HG02678 (cell line): ENCODE data around the gene HELZ.

Source experiments
- ATAC-seq: cut with Tn5 transposase; IDR thresholded peaks from one replicate; pipeline ENCODE4 v1.9.1; 2021; ENCODE audit warnings: mild to moderate bottlenecking, moderate library complexity; ENCODE audit not compliant: unreplicated experiment

HELZ gene

DNA sequence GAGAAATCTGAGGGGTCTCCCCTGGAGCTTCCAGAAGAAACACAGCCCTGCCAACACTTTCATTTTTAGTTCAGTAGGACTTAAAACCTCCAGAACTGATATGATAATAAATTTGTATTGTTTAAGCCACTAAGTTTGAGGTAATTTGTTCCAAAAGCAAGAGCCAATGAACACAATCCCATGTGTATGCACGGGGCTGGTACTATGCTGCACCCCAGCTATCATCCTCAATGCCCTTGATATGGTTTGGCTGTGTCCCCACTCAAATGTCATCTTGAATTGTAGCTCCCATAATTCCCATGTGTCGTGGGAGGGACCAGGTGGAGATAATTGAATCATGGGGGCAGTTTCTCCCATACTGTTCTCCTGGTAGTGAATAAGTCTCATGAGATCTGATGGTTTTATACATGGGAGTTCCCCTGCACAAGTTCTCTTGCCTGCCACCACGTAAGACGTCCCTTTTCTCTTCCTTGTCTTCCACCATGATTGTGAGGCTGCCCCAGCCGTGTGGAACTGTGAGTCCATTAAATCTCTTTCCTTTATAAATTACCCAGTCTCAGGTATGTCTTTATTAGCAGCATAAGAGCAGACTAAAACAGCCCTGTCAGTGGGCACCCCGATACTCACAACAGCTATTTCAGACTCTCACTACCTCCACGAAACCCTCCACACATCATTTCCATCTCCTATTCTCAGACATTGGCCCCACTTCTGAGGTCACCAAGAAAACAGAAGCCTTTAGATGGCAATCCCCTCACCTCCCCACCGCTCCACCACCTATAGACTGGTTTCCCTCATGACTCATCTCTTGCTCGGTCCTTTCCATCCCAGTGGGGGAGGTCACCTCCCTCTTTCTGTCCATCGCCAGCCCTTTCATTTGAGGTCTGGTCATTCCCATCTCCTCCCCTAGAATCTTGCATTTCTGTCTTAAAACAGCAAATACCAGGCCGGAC is 209.6 kb downstream of the HELZ start:
- ATAC-seq: peak; percentile 88

DNA sequence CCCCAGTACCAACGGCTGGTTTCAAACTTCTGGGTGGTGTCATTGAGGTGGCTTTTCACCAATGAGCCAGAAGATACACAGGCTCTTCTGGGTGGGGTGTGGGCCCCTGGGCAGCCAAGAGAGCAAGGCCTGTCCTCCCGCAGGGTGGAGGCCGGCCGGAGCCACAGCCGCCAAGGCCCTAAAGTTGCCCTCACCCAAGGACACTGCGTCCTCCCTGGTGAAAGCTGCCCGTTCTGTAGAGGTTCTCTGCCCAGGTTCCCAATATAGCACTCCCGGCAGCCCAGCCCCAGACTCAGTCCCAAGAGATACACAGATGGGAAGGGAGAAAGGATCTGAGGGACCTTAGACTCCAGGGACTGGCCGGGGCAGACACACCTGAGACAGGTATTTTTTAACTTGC is 211.4 kb downstream of the HELZ start:
- no peak for ATAC-seq

DNA sequence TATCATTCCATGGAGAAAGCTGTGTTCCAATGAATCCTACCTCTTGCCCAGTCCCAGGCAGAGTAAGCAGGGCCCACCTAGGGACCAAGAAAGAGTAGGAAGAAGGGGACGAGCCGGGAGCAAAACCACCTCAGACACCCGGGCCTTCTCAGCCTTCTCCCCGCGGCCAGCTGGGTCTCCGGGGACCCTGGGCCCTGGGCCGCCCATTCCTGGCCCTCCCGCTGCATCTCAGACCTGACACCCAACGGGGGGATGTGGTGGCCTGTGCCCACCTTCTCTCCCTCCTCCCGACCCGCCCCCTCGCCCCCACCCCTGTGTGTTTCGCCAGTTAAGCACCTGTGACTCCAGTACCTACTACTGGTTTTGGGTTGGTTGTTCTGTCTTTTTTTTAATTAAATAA is 212.0 kb downstream of the HELZ start:
- ATAC-seq: no peak

DNA sequence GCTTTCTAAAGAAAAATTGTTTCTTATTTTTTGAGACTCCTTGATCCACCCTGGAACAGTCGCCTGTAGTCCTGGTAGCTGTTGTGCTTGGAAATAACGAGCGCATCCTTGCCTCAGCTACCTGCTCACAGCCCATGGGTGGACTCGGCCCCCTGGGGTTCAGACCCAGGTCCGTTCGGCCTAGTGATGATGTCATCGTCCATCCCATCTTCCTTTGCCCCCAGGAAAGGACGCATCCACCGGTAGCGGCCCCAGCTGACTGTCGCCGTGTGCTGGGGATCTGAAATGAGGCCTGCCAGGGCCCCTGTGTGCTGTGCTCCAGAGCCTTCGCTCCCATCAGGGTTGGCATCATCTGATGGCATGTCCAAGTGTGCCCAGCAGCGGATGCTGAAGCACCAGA is 212.6 kb downstream of the HELZ start:
- no peak for ATAC-seq

DNA sequence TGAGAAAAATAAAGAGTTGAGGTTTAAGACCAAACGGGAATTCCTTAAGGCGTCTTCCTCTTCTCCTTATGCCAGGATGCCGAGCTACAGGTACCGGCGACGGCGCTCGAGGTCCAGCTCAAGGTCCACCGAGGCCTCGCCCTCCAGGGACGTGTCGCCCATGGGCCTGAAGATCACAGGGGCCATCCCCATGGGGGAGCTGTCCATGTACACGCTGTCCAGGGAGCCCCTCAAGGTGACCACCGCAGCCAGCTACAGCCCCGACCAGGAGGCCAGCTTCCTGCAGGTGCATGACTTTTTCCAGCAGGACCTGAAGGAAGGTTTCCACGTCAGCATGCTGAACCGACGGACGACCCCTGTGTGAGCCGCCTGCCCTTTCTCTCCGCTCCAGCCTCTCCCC is 214.4 kb downstream of the HELZ start:
- no peak for ATAC-seq

DNA sequence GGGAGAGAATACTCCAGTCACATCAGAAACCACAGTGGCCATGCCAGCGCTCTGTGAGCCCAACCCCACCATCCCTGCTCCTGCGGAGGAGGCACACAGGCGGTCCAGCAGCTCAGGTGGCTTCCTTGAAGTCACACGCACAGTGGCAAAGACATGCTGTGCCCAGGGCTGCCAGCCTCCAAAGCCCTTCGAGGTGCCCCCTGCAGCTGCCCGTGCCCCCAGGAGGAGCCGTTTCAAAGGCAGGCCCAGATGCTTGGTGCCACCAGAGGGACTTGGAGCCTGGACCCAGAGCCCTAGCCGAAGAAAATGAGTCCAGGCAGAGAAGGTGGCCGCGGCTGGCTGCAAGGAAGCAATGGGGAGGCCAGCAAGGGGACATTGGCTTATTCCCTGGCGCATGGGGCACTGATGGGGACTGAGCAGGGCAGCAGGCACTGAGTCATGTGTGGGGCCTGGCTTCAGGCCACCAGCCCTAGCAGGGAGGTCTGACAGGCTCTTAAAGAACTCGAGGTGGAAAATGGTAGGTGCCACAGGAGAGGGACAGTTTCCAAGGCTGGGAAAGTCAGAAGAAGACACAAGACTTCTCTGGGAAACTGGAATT is 217.9 kb downstream of the HELZ start:
- ATAC-seq: no peak

DNA sequence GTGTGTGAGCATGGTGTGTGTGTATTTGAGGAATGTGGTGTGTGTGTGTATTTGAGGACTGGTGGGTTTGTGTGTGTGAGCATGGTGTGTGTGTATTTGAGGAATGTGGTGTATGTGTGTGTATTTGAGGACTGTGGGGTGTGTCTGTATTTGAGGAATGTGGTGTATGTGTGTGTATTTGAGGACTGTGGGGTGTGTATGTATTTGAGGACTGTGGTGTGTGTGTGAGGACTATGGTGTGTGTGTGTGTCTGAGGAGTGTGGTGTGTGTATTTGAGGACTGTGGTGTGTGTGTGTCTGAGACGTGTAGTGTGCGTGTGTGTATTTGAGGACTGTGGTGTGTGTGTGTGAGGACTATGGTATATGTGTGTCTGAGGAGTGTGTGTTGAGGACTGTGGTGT is 218.7 kb downstream of the HELZ start:
- ATAC-seq: no peak

DNA sequence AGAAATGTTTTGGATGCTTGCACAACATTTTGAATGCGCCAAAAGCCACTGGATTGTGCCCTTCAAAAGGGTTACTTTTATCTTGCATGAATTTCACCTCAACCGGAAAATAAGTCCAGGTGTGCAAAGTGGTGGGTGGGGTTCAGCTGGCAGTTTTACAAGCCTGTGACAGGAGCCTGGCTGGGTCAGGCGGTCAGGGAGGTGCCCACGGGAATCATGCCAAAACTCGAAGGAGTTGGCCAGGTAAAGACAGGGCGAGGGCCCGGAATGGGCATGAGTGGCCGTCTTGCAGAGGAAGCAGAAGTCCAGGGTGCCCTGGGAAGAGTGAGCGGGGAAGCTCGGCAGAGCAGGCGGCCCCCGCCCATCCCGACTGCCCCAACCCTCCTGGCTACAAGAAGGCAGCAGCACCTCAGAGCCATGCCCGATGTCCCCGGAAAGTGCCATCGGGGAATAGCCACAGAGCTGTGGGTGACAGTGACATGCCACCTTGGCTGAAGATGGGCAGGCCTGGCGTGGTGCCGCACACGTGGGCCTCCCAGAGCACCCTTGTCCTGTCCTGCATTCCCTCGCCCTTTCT is 219.7 kb downstream of the HELZ start:
- ATAC-seq: no peak

DNA sequence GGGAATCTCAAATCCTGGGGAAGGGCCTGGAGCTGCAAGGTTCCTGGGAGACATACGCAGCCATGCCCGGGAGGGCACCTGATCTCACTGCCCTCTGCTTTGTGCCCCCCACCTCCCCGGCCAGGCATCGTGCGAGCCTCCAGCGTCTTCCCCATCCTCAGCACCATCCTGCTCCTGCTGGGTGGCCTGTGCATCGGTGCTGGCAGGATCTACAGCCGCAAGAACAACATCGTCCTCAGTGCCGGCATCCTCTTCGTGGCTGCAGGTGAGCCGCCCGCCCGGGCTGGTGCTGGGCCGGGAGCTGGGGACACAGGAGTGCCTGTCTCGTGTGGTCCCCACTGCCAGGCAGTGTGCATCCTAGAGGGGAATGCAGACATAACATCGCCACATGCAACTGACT is 220.3 kb downstream of the HELZ start:
- no peak for ATAC-seq

DNA sequence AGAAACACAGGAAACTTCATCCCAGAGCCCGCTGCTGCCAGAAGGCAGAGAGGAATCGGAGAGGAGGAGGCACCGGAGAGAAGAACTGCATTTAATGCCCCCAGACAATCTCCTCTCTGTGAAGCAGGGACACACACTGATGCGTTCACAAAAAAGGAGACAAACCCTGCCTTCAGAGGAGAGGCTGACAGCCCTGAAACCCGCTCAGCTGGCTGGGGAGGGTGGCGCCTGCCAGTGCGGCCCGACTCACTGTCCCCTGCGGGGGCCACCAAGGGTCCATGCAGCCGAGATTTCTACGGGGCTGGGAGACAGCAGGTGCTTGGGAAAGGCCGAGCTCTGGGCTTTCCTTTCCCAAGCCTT is 222.6 kb downstream of the HELZ start:
- no peak for ATAC-seq

DNA sequence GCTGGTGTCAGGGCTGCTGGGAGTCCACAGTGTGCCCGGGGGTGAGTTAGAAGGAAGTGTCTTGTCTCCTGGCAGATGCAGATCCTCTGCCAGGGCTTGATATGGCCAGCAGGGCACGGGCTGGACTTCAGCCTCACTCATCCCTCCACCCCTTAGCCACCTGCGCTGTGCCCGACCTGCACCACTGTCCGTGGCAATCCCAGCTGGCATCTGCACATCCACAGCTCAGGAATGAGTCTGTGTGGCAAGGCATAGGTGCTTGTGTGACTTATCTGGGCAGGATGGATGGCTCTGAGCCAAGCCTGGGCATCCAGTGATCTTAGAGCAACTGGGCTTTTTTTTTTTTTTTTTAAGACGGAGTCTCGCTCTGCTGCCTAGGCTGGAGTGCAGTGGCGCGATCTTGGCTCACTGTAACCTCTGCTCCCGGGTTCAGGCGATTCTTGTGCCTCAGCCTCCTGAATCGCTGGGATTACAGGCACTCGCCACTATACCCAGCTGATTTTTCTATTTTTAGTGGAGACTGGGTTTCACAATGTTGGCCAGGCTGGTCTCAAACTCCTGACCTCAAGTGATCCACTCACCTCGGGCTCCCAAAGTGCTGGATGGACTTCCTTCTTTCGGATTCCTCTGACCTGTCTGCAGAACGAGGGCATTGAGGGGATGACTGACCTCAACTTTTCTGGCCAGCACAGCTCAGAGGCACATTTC is 223.1 kb downstream of the HELZ start:
- no peak for ATAC-seq

DNA sequence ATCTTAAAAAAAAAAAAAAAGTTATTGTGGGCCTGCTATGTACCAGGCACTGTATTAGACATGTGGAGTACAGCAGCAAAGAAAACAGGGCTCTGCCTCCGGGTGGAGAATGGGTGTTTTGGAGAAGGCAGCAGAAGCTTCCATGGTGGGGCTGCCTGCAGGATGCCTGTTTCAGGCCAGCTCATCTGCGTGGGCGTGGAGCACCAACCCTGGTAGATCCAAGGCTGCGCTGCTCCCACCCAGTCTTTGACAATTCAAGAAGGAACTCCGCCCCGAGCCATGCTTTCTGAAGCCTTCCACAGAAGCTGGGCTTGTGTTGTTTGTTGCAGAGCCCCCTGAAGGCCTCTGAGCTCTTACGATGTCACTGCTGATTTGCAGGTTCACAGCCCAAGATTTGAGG is 223.8 kb downstream of the HELZ start:
- ATAC-seq: no peak
